HEK293 (cell line): ENCODE data around the gene OVCH2.

ENCODE experiments used
- CTCF ChIA-PET: fragments of 350-600 bp; formaldehyde crosslinking; extraction: SDS; loops from one replicate; lab custom pipeline; 2021; ENCODE audit warnings: antibody characterized with exemption; lab: Yijun Ruan, JAX
- POLR2A ChIA-PET: fragments of 300-600 bp; formaldehyde crosslinking; extraction: SDS; loops from one replicate; lab custom pipeline; 2020; ENCODE audit warnings: antibody characterized with exemption, inconsistent platforms; lab: Yijun Ruan, JAX
- H3K27ac ChIP-seq: fragments of 200-500 bp; sonication (Bioruptor generic); 2 replicates; pipeline ENCODE4 v1.5.1; 2014; ENCODE audit warnings: low read depth, low read length, control low read depth, inconsistent platforms; ENCODE audit errors: extremely low read depth
- H3K36me3 ChIP-seq, 2 experiments: fragments of 200-500 bp in 1 of 2; sonication (Bioruptor generic) in 1 of 2; 1 replicate in 1 of 2; 2 replicates in 1 of 2; pipeline ENCODE4 v1.5.1; 2014 to 2017; ENCODE audit warnings: inconsistent platforms in 2 of 2, low read length in 2 of 2; ENCODE audit not compliant: control insufficient read depth in 2 of 2, insufficient read depth in 1 of 2
- H3K4me1 ChIP-seq: fragments of 200-500 bp; sonication (Bioruptor generic); 2 replicates; pipeline ENCODE4 v1.5.1; 2014; ENCODE audit warnings: mild to moderate bottlenecking, low read length, inconsistent platforms; ENCODE audit not compliant: control insufficient read depth, insufficient read depth
- H3K4me3 ChIP-seq: 2 replicates; pipeline ENCODE4 v1.5.1; 2011; ENCODE audit warnings: low read depth, mild to moderate bottlenecking, control low read depth, low read length, moderate library complexity
- H3K9me3 ChIP-seq: fragments of 200-500 bp; sonication (Bioruptor generic); 2 replicates; pipeline ENCODE4 v1.5.1; 2014; ENCODE audit warnings: low read depth, low read length, inconsistent platforms; ENCODE audit not compliant: control insufficient read depth, insufficient read depth
- GFI1B ChIP-seq: fragments of 450-650 bp; formaldehyde crosslinking; IDR thresholded peaks from 2 replicates; pipeline ENCODE4 v1.5.1; 2016; ENCODE audit warnings: missing biosample characterization, missing genetic modification characterization
- KLF16 ChIP-seq: fragments of 450-650 bp; formaldehyde crosslinking; IDR thresholded peaks from 2 replicates; pipeline ENCODE4 v1.5.1; 2017; ENCODE audit warnings: missing biosample characterization, missing genetic modification characterization
- MEIS1 ChIP-seq: sonication (generic); formaldehyde crosslinking; IDR thresholded peaks from 2 replicates; pipeline ENCODE4 v1.8.1; 2022; ENCODE audit warnings: missing genetic modification reagents, mild to moderate bottlenecking, borderline replicate concordance
- REPIN1 ChIP-seq: fragments of 450-650 bp; formaldehyde crosslinking; IDR thresholded peaks from 2 replicates; pipeline ENCODE4 v1.5.1; 2017; ENCODE audit warnings: missing biosample characterization, missing genetic modification characterization, low read depth
- ZBTB1 ChIP-seq: fragments of 450-650 bp; formaldehyde crosslinking; IDR thresholded peaks from 2 replicates; pipeline ENCODE4 v1.5.1; 2016; ENCODE audit warnings: missing biosample characterization, missing genetic modification characterization
- ZBTB17 ChIP-seq: fragments of 450-650 bp; formaldehyde crosslinking; IDR thresholded peaks from 2 replicates; pipeline ENCODE4 v1.5.1; 2016; ENCODE audit warnings: missing biosample characterization, missing genetic modification characterization
- ZBTB48 ChIP-seq: fragments of 450-650 bp; formaldehyde crosslinking; IDR thresholded peaks from 2 replicates; pipeline ENCODE4 v1.5.1; 2016; ENCODE audit warnings: missing biosample characterization, missing genetic modification characterization
- ZNF133 ChIP-seq: fragments of 450-650 bp; formaldehyde crosslinking; IDR thresholded peaks from 2 replicates; pipeline ENCODE4 v1.5.1; 2016; ENCODE audit warnings: missing biosample characterization, missing genetic modification characterization
- ZNF169 ChIP-seq: fragments of 450-650 bp; formaldehyde crosslinking; IDR thresholded peaks from 2 replicates; pipeline ENCODE4 v1.5.1; 2016; ENCODE audit warnings: missing biosample characterization, missing genetic modification characterization
- ZNF223 ChIP-seq: fragments of 450-650 bp; formaldehyde crosslinking; IDR thresholded peaks from 2 replicates; pipeline ENCODE4 v1.5.1; 2016; ENCODE audit warnings: missing biosample characterization, missing genetic modification characterization
- ZNF248 ChIP-seq: fragments of 450-650 bp; formaldehyde crosslinking; IDR thresholded peaks from 2 replicates; pipeline ENCODE4 v1.5.1; 2017; ENCODE audit warnings: missing biosample characterization, missing genetic modification characterization
- ZNF354C ChIP-seq: fragments of 450-650 bp; formaldehyde crosslinking; IDR thresholded peaks from 2 replicates; pipeline ENCODE4 v1.5.1; 2016; ENCODE audit warnings: missing biosample characterization, missing genetic modification characterization, low read depth, borderline replicate concordance
- ZNF404 ChIP-seq: fragments of 450-650 bp; formaldehyde crosslinking; IDR thresholded peaks from 2 replicates; pipeline ENCODE4 v1.5.1; 2017; ENCODE audit warnings: missing biosample characterization, missing genetic modification characterization
- ZNF426 ChIP-seq: fragments of 450-650 bp; formaldehyde crosslinking; IDR thresholded peaks from 2 replicates; pipeline ENCODE4 v1.5.1; 2017; ENCODE audit warnings: missing biosample characterization, missing genetic modification characterization, mild to moderate bottlenecking, inconsistent platforms, moderate library complexity
- ZNF549 ChIP-seq: fragments of 450-650 bp; IDR thresholded peaks from 2 replicates; pipeline ENCODE4 v1.5.1; 2018; ENCODE audit warnings: missing biosample characterization, missing genetic modification characterization, mild to moderate bottlenecking, inconsistent platforms, moderate library complexity
- ZNF560 ChIP-seq: fragments of 450-650 bp; formaldehyde crosslinking; IDR thresholded peaks from 2 replicates; pipeline ENCODE4 v1.5.1; 2017; ENCODE audit warnings: missing biosample characterization, missing genetic modification characterization, borderline replicate concordance
- TF ChIP-seq, protein P1 (sequence below): fragments of 450-650 bp; formaldehyde crosslinking; IDR thresholded peaks from 2 replicates; pipeline ENCODE4 v1.5.1; 2017; ENCODE audit warnings: missing biosample characterization, missing genetic modification characterization
- TF ChIP-seq, protein P2 (sequence below): fragments of 450-650 bp; IDR thresholded peaks from 2 replicates; pipeline ENCODE4 v1.5.1; 2018; ENCODE audit warnings: missing biosample characterization, missing genetic modification characterization
- TF ChIP-seq, protein P3 (sequence below): fragments of 450-650 bp; formaldehyde crosslinking; IDR thresholded peaks from 2 replicates; pipeline ENCODE4 v1.5.1; 2016; ENCODE audit warnings: missing biosample characterization, missing genetic modification characterization
- TF ChIP-seq, protein P4 (sequence below): fragments of 450-650 bp; formaldehyde crosslinking; IDR thresholded peaks from 2 replicates; pipeline ENCODE4 v1.5.1; 2016; ENCODE audit warnings: missing biosample characterization, missing genetic modification characterization

The OVCH2 gene

DNA sequence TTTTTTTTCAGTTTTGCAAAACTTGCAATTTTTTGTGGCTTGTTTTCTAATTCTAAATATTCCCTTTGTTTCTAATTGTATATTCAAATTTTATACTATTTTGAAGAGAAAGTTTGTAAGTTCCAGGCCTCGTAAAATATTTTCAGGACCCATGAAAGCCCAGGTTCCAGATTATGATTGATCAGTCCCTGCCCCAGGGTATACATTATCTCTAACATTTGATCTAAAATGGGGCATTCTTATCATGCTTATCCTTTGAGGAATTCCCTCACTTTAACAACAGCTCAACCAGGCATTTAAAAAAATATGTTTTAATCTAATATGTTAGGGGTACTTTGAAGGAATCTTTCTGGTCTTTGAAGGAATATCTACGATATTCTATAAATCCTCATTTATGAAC is 59.4 kb downstream of the OVCH2 start (continued):
- TF ChIP-seq, protein P1, sequence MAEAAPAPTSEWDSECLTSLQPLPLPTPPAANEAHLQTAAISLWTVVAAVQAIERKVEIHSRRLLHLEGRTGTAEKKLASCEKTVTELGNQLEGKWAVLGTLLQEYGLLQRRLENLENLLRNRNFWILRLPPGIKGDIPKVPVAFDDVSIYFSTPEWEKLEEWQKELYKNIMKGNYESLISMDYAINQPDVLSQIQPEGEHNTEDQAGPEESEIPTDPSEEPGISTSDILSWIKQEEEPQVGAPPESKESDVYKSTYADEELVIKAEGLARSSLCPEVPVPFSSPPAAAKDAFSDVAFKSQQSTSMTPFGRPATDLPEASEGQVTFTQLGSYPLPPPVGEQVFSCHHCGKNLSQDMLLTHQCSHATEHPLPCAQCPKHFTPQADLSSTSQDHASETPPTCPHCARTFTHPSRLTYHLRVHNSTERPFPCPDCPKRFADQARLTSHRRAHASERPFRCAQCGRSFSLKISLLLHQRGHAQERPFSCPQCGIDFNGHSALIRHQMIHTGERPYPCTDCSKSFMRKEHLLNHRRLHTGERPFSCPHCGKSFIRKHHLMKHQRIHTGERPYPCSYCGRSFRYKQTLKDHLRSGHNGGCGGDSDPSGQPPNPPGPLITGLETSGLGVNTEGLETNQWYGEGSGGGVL, result no peak
- no peak for TF ChIP-seq ZNF404 (tag by site-specific recombination)
- TF ChIP-seq ZNF133 (tag by site-specific recombination), result no peak
- TF ChIP-seq REPIN1, result no peak
- TF ChIP-seq ZNF426 (tag by site-specific recombination), result no peak
- no peak for TF ChIP-seq ZNF560 (tag by site-specific recombination)
- no peak for TF ChIP-seq MEIS1 (CRISPR knock-in tag)
- TF ChIP-seq KLF16 (tag by site-specific recombination), result no peak
- TF ChIP-seq ZBTB17, result no peak

DNA sequence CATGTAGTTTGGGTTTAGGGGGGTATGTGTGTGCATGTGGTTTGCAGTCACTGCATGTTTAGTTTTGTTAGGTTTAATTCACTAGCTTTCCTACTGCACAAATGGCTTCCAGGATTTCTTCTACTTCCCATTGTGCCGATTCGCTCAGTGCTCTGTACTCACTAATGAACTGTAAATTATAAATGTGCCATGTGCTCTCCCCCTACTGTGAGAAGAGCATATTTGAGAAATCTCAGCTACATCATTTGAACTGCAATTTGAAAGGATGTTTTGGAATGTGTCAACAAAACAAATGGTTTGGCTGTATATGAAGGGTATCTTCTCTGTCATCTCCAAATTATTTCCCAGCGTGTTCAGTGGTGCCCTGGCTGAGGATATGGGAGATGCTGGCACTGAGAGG is 61.1 kb downstream of the OVCH2 start:
- no peaks in the 10 kb centered on the region for H3K9me3 ChIP-seq
- peaks cover 0 to 54% of the 10 kb centered on the region in 2 experiments; a peak in 1 of 3 replicates for H3K36me3 ChIP-seq
- ChIA-PET CTCF (interaction anchor here (0.7 to 2.0 kb wide), 3 partner anchors 20 to 74 kb away, joined by 4 read pairs; no protein-coding TSS in a partner anchor), POLR2A (no interaction called here)
- no peak overlapping the region for H3K27ac ChIP-seq
- no peaks in the 10 kb centered on the region for H3K4me1 ChIP-seq
- no peak overlapping the region for H3K4me3 ChIP-seq
- TF ChIP-seq ZNF248 (tag by site-specific recombination) (no peak), ZNF549 (tag by site-specific recombination) (no peak), ZBTB1 (no peak), ZNF354C (tag by site-specific recombination) (no peak), ZBTB48 (tag by site-specific recombination) (no peak)
- TF ChIP-seq, protein P2, sequence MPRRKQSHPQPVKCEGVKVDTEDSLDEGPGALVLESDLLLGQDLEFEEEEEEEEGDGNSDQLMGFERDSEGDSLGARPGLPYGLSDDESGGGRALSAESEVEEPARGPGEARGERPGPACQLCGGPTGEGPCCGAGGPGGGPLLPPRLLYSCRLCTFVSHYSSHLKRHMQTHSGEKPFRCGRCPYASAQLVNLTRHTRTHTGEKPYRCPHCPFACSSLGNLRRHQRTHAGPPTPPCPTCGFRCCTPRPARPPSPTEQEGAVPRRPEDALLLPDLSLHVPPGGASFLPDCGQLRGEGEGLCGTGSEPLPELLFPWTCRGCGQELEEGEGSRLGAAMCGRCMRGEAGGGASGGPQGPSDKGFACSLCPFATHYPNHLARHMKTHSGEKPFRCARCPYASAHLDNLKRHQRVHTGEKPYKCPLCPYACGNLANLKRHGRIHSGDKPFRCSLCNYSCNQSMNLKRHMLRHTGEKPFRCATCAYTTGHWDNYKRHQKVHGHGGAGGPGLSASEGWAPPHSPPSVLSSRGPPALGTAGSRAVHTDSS (tag by site-specific recombination), result no peak

DNA sequence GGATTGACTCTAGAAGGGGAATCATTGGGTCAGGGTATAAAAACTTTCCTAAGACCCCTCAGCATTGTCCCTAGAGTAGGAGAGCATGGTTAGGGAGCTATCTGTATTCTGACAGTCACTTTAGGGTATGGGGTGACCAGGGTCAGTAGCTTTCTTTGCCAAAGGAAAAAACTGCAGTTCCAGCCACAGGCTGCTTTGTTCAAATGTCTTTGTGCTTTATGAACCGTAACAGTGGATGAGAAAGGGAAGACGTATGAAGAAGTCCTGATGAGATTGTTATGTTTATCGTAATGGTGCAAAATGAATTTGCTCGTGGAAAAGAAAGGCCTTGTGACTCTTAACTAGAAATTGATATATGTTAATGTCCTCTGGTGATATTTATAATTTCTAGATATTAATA is 63.0 kb downstream of the OVCH2 start:
- H3K36me3 ChIP-seq, result peaks cover 0 to 42% of the 10 kb centered on the region in 2 experiments; a peak in 1 of 3 replicates
- ChIA-PET CTCF (interaction anchor here (0.5 to 1.5 kb wide), 4 partner anchors 14 to 1268 kb away, joined by 3 to 7 read pairs (median 6); partner anchors contain the start of gene PPFIBP2), POLR2A (no interaction called here)
- no peak overlapping the region for H3K4me3 ChIP-seq
- no peaks in the 10 kb centered on the region for H3K9me3 ChIP-seq
- no peak overlapping the region for H3K27ac ChIP-seq
- TF ChIP-seq, protein P3, sequence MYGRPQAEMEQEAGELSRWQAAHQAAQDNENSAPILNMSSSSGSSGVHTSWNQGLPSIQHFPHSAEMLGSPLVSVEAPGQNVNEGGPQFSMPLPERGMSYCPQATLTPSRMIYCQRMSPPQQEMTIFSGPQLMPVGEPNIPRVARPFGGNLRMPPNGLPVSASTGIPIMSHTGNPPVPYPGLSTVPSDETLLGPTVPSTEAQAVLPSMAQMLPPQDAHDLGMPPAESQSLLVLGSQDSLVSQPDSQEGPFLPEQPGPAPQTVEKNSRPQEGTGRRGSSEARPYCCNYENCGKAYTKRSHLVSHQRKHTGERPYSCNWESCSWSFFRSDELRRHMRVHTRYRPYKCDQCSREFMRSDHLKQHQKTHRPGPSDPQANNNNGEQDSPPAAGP, result no peak
- TF ChIP-seq ZNF223 (no peak), ZNF169 (no peak), GFI1B (tag by site-specific recombination) (no peak)
- TF ChIP-seq, protein P4, sequence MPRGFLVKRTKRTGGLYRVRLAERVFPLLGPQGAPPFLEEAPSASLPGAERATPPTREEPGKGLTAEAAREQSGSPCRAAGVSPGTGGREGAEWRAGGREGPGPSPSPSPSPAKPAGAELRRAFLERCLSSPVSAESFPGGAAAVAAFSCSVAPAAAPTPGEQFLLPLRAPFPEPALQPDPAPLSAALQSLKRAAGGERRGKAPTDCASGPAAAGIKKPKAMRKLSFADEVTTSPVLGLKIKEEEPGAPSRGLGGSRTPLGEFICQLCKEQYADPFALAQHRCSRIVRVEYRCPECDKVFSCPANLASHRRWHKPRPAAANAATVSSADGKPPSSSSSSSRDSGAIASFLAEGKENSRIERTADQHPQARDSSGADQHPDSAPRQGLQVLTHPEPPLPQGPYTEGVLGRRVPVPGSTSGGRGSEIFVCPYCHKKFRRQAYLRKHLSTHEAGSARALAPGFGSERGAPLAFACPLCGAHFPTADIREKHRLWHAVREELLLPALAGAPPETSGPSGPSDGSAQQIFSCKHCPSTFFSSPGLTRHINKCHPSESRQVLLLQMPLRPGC (tag by site-specific recombination), result no peak
- H3K4me1 ChIP-seq, result no peaks in the 10 kb centered on the region
